SW480 (cell line): ENCODE data around the gene PRKCE.

Experiments
- DNase-seq: peaks from one replicate; pipeline ENCODE4 v3.0.0-alpha.2; 2016; ENCODE audit warnings: low spot score

PRKCE gene

GRCh38 chr2:45809205-45809604, 157.7 kb downstream of the PRKCE start:
- DNase-seq, result no peak

- DNase-seq, result no peak
These were observed 160.6 kb downstream of the PRKCE start for GRCh38 chr2:45812011-45812500.

GRCh38 chr2:45813003-45813941, 161.8 kb downstream of the PRKCE start:
- DNase-seq, result no peak

GRCh38 chr2:45814488-45814887, 163.0 kb downstream of the PRKCE start:
- DNase-seq, result no peak

GRCh38 chr2:45814951-45815621, 163.6 kb downstream of the PRKCE start:
- no peak for DNase-seq

- no peak for DNase-seq
These were observed 164.8 kb downstream of the PRKCE start for GRCh38 chr2:45816272-45816671.

GRCh38 chr2:45818591-45818990, 167.1 kb downstream of the PRKCE start:
- no peak for DNase-seq

GRCh38 chr2:45820048-45820447, 168.6 kb downstream of the PRKCE start:
- no peak for DNase-seq

GRCh38 chr2:45821558-45822271, 170.2 kb downstream of the PRKCE start:
- DNase-seq, result peak; percentile 57

GRCh38 chr2:45822272-45822630, 170.8 kb downstream of the PRKCE start:
- DNase-seq, result no peak

- no peak for DNase-seq
These were observed 172.3 kb downstream of the PRKCE start for GRCh38 chr2:45823723-45824206.

GRCh38 chr2:45825001-45825651, 173.7 kb downstream of the PRKCE start:
- DNase-seq, result no peak

GRCh38 chr2:45826460-45826859, 175.0 kb downstream of the PRKCE start:
- no peak for DNase-seq

GRCh38 chr2:45826884-45827635, 175.6 kb downstream of the PRKCE start:
- DNase-seq, result no peak

- no peak for DNase-seq
These were observed 178.8 kb downstream of the PRKCE start for GRCh38 chr2:45830322-45830721.

- DNase-seq, result no peak
These were observed 182.0 kb downstream of the PRKCE start for GRCh38 chr2:45833301-45833967.

- no peak for DNase-seq
These were observed 182.5 kb downstream of the PRKCE start for GRCh38 chr2:45833968-45834344.

- no peak for DNase-seq
These were observed 182.9 kb downstream of the PRKCE start for GRCh38 chr2:45834372-45834771.

- no peak for DNase-seq
These were observed 183.4 kb downstream of the PRKCE start for GRCh38 chr2:45834858-45835257.

GRCh38 chr2:45836316-45836715, 184.8 kb downstream of the PRKCE start:
- DNase-seq, result no peak

- no peak for DNase-seq
These were observed 185.3 kb downstream of the PRKCE start for GRCh38 chr2:45836740-45837139.
